OCI-LY7 (cell line): ENCODE results near the gene LIPC. TPM values are rescaled to one million over a fixed set of nuclear protein-coding genes. Genes with fewer than 3 reads are reported as not detected.

ENCODE experiments used
- BruUV-seq: library from RNA; stranded (reverse); fragments of 400-500 nt; replicated peaks from 2 replicates; lab custom pipeline; 2021; lab: Mats Ljungman, UMichigan
- CTCF ChIA-PET: fragments of 300-600 bp; sonication (Branson Sonifier 250); formaldehyde crosslinking; loops from one replicate; lab custom pipeline; 2022; ENCODE audit warnings: antibody characterized with exemption; ENCODE audit not compliant: unreplicated experiment; lab: Charles Lee
- POLR2A ChIA-PET: fragments of 300-600 bp; sonication (Branson Sonifier 250); formaldehyde crosslinking; loops from one replicate; lab custom pipeline; 2022; ENCODE audit warnings: antibody characterized with exemption; lab: Charles Lee
- DNase-seq: peaks from one replicate; pipeline ENCODE4 v3.0.0-alpha.2; 2015; ENCODE audit warnings: low spot score
- H2AFZ ChIP-seq: fragments of 200-600 bp; sonication (generic), shearing (Covaris generic); 2 replicates; pipeline ENCODE4 v1.6.1; 2014; ENCODE audit warnings: mild to moderate bottlenecking, antibody characterized with exemption, low read length, moderate library complexity
- H3K27ac ChIP-seq: fragments of 200-600 bp; sonication (generic); 2 replicates; pipeline ENCODE4 v1.5.1; 2014; ENCODE audit warnings: mixed run types, low read depth, mild to moderate bottlenecking, moderate library complexity, low read length, inconsistent platforms; ENCODE audit not compliant: poor library complexity, severe bottlenecking
- H3K36me3 ChIP-seq: fragments of 200-600 bp; sonication (generic); 2 replicates; pipeline ENCODE4 v1.6.1; 2014; ENCODE audit warnings: mild to moderate bottlenecking, antibody characterized with exemption, low read length, moderate library complexity, mixed read lengths; ENCODE audit not compliant: insufficient read depth
- H3K4me1 ChIP-seq: fragments of 200-600 bp; sonication (generic); 2 replicates; pipeline ENCODE4 v1.5.1; 2014; ENCODE audit warnings: mild to moderate bottlenecking, low read length; ENCODE audit not compliant: insufficient read depth, poor library complexity, severe bottlenecking
- H3K4me2 ChIP-seq: fragments of 200-600 bp; sonication (generic); 2 replicates; pipeline ENCODE4 v1.6.1; 2014; ENCODE audit warnings: mild to moderate bottlenecking, low read length
- H3K4me3 ChIP-seq: fragments of 200-600 bp; sonication (generic); 2 replicates; pipeline ENCODE4 v1.5.1; 2014; ENCODE audit warnings: mild to moderate bottlenecking, low read depth, low read length; ENCODE audit not compliant: poor library complexity, severe bottlenecking
- H3K79me2 ChIP-seq: fragments of 200-600 bp; sonication (generic); 2 replicates; pipeline ENCODE4 v1.6.1; 2016; ENCODE audit warnings: low read depth, mild to moderate bottlenecking, low read length, moderate library complexity, mixed read lengths; ENCODE audit not compliant: insufficient read depth
- H3K9me2 ChIP-seq: fragments of 200-600 bp; sonication (generic); 2 replicates; pipeline ENCODE4 v1.6.1; 2016; ENCODE audit warnings: mild to moderate bottlenecking, low read length, mixed read lengths; ENCODE audit not compliant: insufficient read depth
- H3K9me3 ChIP-seq: fragments of 200-600 bp; sonication (generic); 2 replicates; pipeline ENCODE4 v1.6.1; 2014; ENCODE audit warnings: mild to moderate bottlenecking, mixed run types, low read length, mixed read lengths
- H4K20me1 ChIP-seq: fragments of 200-600 bp; sonication (generic); 2 replicates; pipeline ENCODE4 v1.6.1; 2014; ENCODE audit warnings: mild to moderate bottlenecking, antibody characterized with exemption, low read length, moderate library complexity, mixed read lengths; ENCODE audit not compliant: insufficient read depth
- EZH2phosphoT487 ChIP-seq: fragments of 200-600 bp; sonication (generic); IDR thresholded peaks from 2 replicates; pipeline ENCODE4 v1.6.1; 2018; ENCODE audit warnings: low read depth, borderline replicate concordance, mild to moderate bottlenecking, mixed run types, antibody characterized with exemption, low read length, moderate library complexity, mixed read lengths
- intact Hi-C: fragments of 100-400 bp; cut with micrococcal nuclease; formaldehyde crosslinking; loops from one replicate; pipeline ENCODE4 v1.10.0; 2022; ENCODE audit not compliant: unreplicated experiment
- total RNA-seq, 2 experiments: library from RNA; depleted of rRNA in 1 of 2; stranded (reverse); fragments of >200 nt in 1 of 2; shearing (Covaris generic) in 1 of 2; gene quantifications; 2 replicates each; pipeline ENCODE4 v1.2.3, GENCODE V29; 2014 to 2022
- TF ChIP-seq, protein P1 (sequence below): fragments of 200-600 bp; sonication (generic); conservative IDR thresholded peaks from 2 replicates; pipeline ENCODE4 v1.5.1; 2014; ENCODE audit warnings: mild to moderate bottlenecking, antibody characterized with exemption, low read length, moderate library complexity, mixed read lengths

The LIPC gene
- total RNA-seq, 2 experiments from 2014 or later = 0.50 TPM; not detected in 1

GRCh38 chr15:58445865-58446264 lies 14.1 kb downstream of the LIPC start:
- ChIA-PET POLR2A (interaction anchor here (0.6 kb wide), 1 partner anchor 661 kb away, joined by 4 read pairs; no protein-coding TSS in a partner anchor), CTCF (no interaction called here)
- BruUV-seq = no TSS peak
- no peaks in the 10 kb centered on the region for H3K79me2 ChIP-seq
- H3K36me3 ChIP-seq = no peaks in the 10 kb centered on the region
- intact Hi-C loops = no loop called here
- no peak for DNase-seq
- no peaks in the 10 kb centered on the region for H4K20me1 ChIP-seq
- no peaks in the 10 kb centered on the region for H3K9me3 ChIP-seq
- no peak overlapping the region for H3K4me2 ChIP-seq
- H3K4me3 ChIP-seq = no peak overlapping the region
- H3K9me2 ChIP-seq = no peaks in the 10 kb centered on the region
- no peaks in the 10 kb centered on the region for H3K4me1 ChIP-seq
- H3K27ac ChIP-seq = no peak overlapping the region
- no peak overlapping the region for H2AFZ ChIP-seq
- TF ChIP-seq EZH2phosphoT487 = no peak
- TF ChIP-seq, protein P1, sequence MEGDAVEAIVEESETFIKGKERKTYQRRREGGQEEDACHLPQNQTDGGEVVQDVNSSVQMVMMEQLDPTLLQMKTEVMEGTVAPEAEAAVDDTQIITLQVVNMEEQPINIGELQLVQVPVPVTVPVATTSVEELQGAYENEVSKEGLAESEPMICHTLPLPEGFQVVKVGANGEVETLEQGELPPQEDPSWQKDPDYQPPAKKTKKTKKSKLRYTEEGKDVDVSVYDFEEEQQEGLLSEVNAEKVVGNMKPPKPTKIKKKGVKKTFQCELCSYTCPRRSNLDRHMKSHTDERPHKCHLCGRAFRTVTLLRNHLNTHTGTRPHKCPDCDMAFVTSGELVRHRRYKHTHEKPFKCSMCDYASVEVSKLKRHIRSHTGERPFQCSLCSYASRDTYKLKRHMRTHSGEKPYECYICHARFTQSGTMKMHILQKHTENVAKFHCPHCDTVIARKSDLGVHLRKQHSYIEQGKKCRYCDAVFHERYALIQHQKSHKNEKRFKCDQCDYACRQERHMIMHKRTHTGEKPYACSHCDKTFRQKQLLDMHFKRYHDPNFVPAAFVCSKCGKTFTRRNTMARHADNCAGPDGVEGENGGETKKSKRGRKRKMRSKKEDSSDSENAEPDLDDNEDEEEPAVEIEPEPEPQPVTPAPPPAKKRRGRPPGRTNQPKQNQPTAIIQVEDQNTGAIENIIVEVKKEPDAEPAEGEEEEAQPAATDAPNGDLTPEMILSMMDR = no peak

DNA sequence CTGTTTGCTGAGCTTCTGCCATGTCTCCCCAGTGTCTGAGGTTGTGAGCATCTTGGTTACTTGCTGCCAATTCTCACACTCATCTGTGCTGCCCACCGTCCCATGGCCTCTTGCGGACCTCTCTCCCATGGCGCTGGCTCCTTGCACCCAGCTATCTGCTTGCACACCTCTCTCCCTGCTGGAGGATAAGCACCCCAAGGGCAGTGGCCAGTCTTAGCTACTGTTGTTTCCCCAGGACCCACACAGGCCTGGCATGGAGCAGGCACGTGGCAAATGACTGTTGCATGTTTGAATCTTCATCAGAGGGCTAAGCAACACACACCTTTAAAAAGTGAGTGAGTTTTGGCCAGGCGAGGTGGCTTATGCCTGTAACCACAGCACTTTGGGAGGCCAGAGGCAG lies 14.7 kb downstream of the LIPC start:
- no peaks in the 10 kb centered on the region for H3K9me3 ChIP-seq
- no TSS peak for BruUV-seq
- POLR2A ChIA-PET = interaction anchor here (0.6 kb wide), 3 partner anchors 27 to 660 kb away, joined by 3 to 5 read pairs (median 4); no protein-coding TSS in a partner anchor
- H3K4me1 ChIP-seq = no peaks in the 10 kb centered on the region
- H4K20me1 ChIP-seq = no peaks in the 10 kb centered on the region
- H3K27ac ChIP-seq = no peak overlapping the region
- H3K4me2 ChIP-seq = no peak overlapping the region
- H3K36me3 ChIP-seq = no peaks in the 10 kb centered on the region
- no peak for DNase-seq
- no peak overlapping the region for H2AFZ ChIP-seq
- CTCF ChIA-PET = no interaction called here
- intact Hi-C loops = no loop called here
- no peaks in the 10 kb centered on the region for H3K9me2 ChIP-seq
- no peak overlapping the region for H3K4me3 ChIP-seq
- TF ChIP-seq, protein P1 = no peak
- no peak for TF ChIP-seq EZH2phosphoT487
- H3K79me2 ChIP-seq = no peaks in the 10 kb centered on the region

DNA sequence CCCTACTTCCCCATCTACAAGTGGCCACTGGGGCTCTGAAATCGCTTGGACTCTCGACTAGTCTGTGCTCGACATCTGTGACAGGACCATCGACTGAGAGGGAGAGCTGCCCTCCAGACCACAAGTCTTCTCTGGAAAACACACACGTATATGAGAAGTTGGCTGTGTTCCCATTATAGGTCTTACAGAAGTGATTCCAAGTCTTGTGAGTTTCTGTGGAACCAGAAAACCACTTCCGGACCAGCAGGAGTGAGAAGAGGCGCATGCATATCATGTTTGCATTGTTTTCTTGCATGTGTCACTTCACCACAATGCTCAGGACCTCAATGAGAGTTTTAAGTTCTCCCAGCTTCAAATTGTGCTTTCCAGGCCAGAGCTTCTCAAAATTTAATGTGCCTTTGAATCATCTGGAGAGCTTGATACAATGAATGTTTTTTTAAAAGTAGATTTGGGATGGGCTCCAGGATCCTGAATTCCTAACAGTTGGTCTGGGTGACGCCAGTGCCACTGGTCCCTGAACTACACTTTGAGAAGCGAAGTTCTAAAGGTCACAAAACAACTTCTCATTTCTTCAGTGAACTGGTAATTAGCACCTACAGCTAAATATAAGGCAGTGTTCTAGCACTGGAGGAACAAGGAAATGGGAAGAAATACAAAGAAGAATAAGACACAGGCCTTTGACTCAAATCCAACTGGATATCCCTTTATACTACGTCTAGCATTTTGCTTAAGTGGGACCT lies 15.7 kb downstream of the LIPC start:
- intact Hi-C loops = no loop called here
- no peak for DNase-seq
- no peaks in the 10 kb centered on the region for H3K36me3 ChIP-seq
- no peak for TF ChIP-seq EZH2phosphoT487
- TF ChIP-seq, protein P1 = no peak
- H4K20me1 ChIP-seq = no peaks in the 10 kb centered on the region
- no peaks in the 10 kb centered on the region for H3K9me3 ChIP-seq
- no TSS peak for BruUV-seq
- H3K4me3 ChIP-seq = no peak overlapping the region
- H3K4me1 ChIP-seq = no peaks in the 10 kb centered on the region
- no peak overlapping the region for H3K4me2 ChIP-seq
- POLR2A ChIA-PET = interaction anchor here (0.6 kb wide), 3 partner anchors 26 to 664 kb away, joined by 3 to 5 read pairs (median 4); no protein-coding TSS in a partner anchor
- no peaks in the 10 kb centered on the region for H3K9me2 ChIP-seq
- no peak overlapping the region for H2AFZ ChIP-seq
- H3K79me2 ChIP-seq = no peaks in the 10 kb centered on the region
- H3K27ac ChIP-seq = no peak overlapping the region
- CTCF ChIA-PET = no interaction called here
